Neural cell (in vitro differentiated cells): Measurements from ENCODE around the gene METRN. TPM values are rescaled to one million over a fixed set of nuclear protein-coding genes. Genes with fewer than 3 reads are reported as not detected.

Experiments used
- H2AFZ ChIP-seq: fragments of 200-600, 300-800 bp; sonication (generic), shearing (Covaris generic); 2 replicates; pipeline ENCODE4 v1.6.0; 2014; ENCODE audit warnings: low read depth, mild to moderate bottlenecking, antibody characterized with exemption, low read length, moderate library complexity
- H3F3A ChIP-seq: fragments of 200-600 bp; shearing (Covaris generic); 2 replicates; pipeline ENCODE4 v1.6.1; 2016; ENCODE audit warnings: mild to moderate bottlenecking, moderate library complexity, mixed read lengths, antibody characterized with exemption, low read length; ENCODE audit not compliant: insufficient read depth, poor library complexity, severe bottlenecking
- H3K27ac ChIP-seq: fragments of 200-600, 300-800 bp; sonication (generic), shearing (Covaris generic); 2 replicates; pipeline ENCODE4 v1.5.1; 2014; ENCODE audit warnings: mild to moderate bottlenecking, low read length, moderate library complexity
- H3K27me3 ChIP-seq: fragments of 300-800, 200-600 bp; sonication (generic), shearing (Covaris generic); 2 replicates; pipeline ENCODE4 v1.6.0; 2014; ENCODE audit warnings: mild to moderate bottlenecking, low read depth, low read length, moderate library complexity; ENCODE audit not compliant: insufficient read depth
- H3K36me3 ChIP-seq: fragments of 300-800, 200-600 bp; sonication (generic), shearing (Covaris generic); 2 replicates; pipeline ENCODE4 v1.5.1; 2014; ENCODE audit warnings: mild to moderate bottlenecking, antibody characterized with exemption, low read length, moderate library complexity; ENCODE audit not compliant: insufficient read depth
- H3K4me2 ChIP-seq: fragments of 300-800, 200-600 bp; sonication (generic), shearing (Covaris generic); 2 replicates; pipeline ENCODE4 v1.6.0; 2014; ENCODE audit warnings: mild to moderate bottlenecking, low read length
- H3K4me3 ChIP-seq: fragments of 300-800, 200-600 bp; sonication (generic), shearing (Covaris generic); 2 replicates; pipeline ENCODE4 v1.5.1; 2014; ENCODE audit warnings: mild to moderate bottlenecking, low read length, moderate library complexity
- H3K79me2 ChIP-seq: fragments of 200-600 bp; shearing (Covaris generic); replicated peaks from 2 replicates; pipeline ENCODE4 v1.6.0; 2014; ENCODE audit warnings: mild to moderate bottlenecking, low read length, moderate library complexity; ENCODE audit not compliant: insufficient read depth
- H3K9ac ChIP-seq: fragments of 300-800, 200-600 bp; sonication (generic), shearing (Covaris generic); 2 replicates; pipeline ENCODE4 v1.6.1; 2016; ENCODE audit warnings: mild to moderate bottlenecking, low read length, mixed read lengths
- H3K9me2 ChIP-seq: fragments of 200-600 bp; shearing (Covaris generic); 2 replicates; pipeline ENCODE4 v1.6.1; 2016; ENCODE audit warnings: mild to moderate bottlenecking, low read length, mixed read lengths; ENCODE audit not compliant: insufficient read depth
- H3K9me3 ChIP-seq: fragments of 200-600, 300-800 bp; sonication (generic), shearing (Covaris generic); 2 replicates; pipeline ENCODE4 v1.6.1; 2016; ENCODE audit warnings: mild to moderate bottlenecking, mixed run types, low read length, moderate library complexity, mixed read lengths
- H4K20me1 ChIP-seq: fragments of 200-600 bp; shearing (Covaris generic); 2 replicates; pipeline ENCODE4 v1.6.1; 2016; ENCODE audit warnings: mild to moderate bottlenecking, mixed run types; ENCODE audit not compliant: insufficient read depth
- EP300 ChIP-seq: fragments of 450-650 bp; conservative IDR thresholded peaks from 2 replicates; pipeline ENCODE4 v1.6.1; 2014; ENCODE audit warnings: antibody characterized with exemption, mild to moderate bottlenecking, moderate library complexity; ENCODE audit not compliant: poor library complexity, severe bottlenecking
- EZH2 ChIP-seq: fragments of 200-600, 300-800 bp; shearing (Covaris generic), sonication (generic); IDR thresholded peaks from 2 replicates; pipeline ENCODE4 v1.6.1; 2014; ENCODE audit warnings: antibody characterized with exemption, low read length, borderline replicate concordance, mild to moderate bottlenecking; ENCODE audit not compliant: insufficient read depth, poor library complexity, severe bottlenecking
- MXI1 ChIP-seq: fragments of 450-650 bp; conservative IDR thresholded peaks from 2 replicates; pipeline ENCODE4 v1.6.1; 2014; ENCODE audit warnings: antibody characterized with exemption, mild to moderate bottlenecking; ENCODE audit not compliant: poor library complexity, severe bottlenecking
- POLR2AphosphoS5 ChIP-seq: IDR thresholded peaks from 2 replicates; pipeline ENCODE4 v1.6.1; 2012
- RAD21 ChIP-seq: fragments of 450-650 bp; conservative IDR thresholded peaks from 2 replicates; pipeline ENCODE4 v1.6.1; 2014; ENCODE audit warnings: antibody characterized with exemption, mild to moderate bottlenecking, moderate library complexity
- SMC3 ChIP-seq: fragments of 450-650 bp; conservative IDR thresholded peaks from 2 replicates; pipeline ENCODE4 v1.6.1; 2014; ENCODE audit warnings: antibody characterized with exemption, mild to moderate bottlenecking, moderate library complexity; ENCODE audit not compliant: poor library complexity
- TAF1 ChIP-seq: IDR thresholded peaks from 2 replicates; pipeline ENCODE4 v1.6.1; 2012; ENCODE audit warnings: low read depth
- polyA plus RNA-seq: library from polyadenylated mRNA; depleted of rRNA; stranded (reverse); fragments of >200 nt; gene quantifications from 2 replicates; pipeline ENCODE4 v1.2.3, GENCODE V29; 2014
- TF ChIP-seq, protein P1 (sequence below): fragments of 450-650 bp; IDR thresholded peaks from 2 replicates; pipeline ENCODE4 v1.5.1; 2014; ENCODE audit warnings: antibody characterized with exemption, mild to moderate bottlenecking, moderate library complexity; ENCODE audit not compliant: poor library complexity, severe bottlenecking
- TF ChIP-seq, protein P2 (sequence below): IDR thresholded peaks from 2 replicates; pipeline ENCODE4 v1.6.1; 2012; ENCODE audit warnings: borderline replicate concordance

The METRN gene
- polyA plus RNA-seq, 1 donor from 2014 or later, result 37.6 TPM

DNA sequence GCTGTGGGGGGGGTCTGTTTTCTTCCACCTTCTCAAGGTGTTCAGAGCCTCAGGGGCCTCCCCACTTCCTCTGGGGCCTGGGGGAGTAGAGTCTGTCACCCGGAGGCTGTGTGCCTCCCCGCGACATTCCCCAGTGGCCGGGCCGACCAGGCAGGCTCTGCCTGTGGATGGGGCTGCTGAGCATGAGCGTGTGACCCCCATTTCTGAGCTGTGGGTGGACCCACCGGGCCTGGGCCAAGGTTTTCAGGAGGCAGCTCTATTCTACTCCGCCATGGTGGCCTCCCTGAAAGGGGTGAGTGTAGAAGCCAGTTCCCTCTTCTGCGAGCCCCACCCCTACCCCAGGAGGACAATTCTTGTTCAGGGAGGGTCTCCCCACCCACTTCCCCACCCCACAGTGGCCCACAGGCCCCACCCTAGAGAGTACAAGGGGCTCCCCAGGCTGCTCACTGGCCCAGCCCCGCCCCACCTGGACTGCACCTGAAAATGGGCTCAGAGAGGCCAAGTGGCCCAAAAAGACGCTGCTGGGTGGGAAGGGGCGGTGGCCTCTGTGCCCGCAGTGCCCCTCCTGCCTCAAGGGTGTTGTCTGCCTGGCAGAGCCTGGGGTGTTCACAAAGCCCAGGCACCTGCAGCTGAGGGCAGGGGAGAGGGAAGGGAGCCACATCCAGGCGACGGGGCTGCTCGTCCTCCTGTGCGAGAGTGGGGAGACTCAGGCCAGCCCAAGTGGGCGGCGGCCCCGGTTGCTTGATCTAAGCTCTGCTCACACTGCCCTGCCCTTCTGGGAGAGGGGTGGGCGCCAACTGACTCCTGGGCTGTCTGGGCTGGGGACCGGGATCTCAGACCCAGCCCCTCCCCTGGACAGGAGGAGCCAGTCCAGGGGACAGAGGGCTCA, 47.0 kb downstream of the METRN start:
- Histone ChIP-seq H2AFZ (no peak overlapping the region), H3K27ac (no peak overlapping the region), H3K9me3 (no peaks in the 10 kb centered on the region), H3F3A (no peaks in the 10 kb centered on the region), H3K4me3 (no peak overlapping the region), H4K20me1 (no peaks in the 10 kb centered on the region), H3K4me2 (no peak overlapping the region), H3K9ac (no peak overlapping the region), H3K79me2 (no peaks in the 10 kb centered on the region), H3K27me3 (no peaks in the 10 kb centered on the region), H3K36me3 (no peaks in the 10 kb centered on the region), H3K9me2 (no peaks in the 10 kb centered on the region)
- no peak for TF ChIP-seq TAF1
- no peak for TF ChIP-seq EP300
- TF ChIP-seq EZH2, result no peak
- TF ChIP-seq, protein P1, sequence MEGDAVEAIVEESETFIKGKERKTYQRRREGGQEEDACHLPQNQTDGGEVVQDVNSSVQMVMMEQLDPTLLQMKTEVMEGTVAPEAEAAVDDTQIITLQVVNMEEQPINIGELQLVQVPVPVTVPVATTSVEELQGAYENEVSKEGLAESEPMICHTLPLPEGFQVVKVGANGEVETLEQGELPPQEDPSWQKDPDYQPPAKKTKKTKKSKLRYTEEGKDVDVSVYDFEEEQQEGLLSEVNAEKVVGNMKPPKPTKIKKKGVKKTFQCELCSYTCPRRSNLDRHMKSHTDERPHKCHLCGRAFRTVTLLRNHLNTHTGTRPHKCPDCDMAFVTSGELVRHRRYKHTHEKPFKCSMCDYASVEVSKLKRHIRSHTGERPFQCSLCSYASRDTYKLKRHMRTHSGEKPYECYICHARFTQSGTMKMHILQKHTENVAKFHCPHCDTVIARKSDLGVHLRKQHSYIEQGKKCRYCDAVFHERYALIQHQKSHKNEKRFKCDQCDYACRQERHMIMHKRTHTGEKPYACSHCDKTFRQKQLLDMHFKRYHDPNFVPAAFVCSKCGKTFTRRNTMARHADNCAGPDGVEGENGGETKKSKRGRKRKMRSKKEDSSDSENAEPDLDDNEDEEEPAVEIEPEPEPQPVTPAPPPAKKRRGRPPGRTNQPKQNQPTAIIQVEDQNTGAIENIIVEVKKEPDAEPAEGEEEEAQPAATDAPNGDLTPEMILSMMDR, result no peak
- TF ChIP-seq POLR2AphosphoS5, result no peak
- TF ChIP-seq RAD21, result no peak
- TF ChIP-seq MXI1, result no peak
- no peak for TF ChIP-seq SMC3
- TF ChIP-seq, protein P2, sequence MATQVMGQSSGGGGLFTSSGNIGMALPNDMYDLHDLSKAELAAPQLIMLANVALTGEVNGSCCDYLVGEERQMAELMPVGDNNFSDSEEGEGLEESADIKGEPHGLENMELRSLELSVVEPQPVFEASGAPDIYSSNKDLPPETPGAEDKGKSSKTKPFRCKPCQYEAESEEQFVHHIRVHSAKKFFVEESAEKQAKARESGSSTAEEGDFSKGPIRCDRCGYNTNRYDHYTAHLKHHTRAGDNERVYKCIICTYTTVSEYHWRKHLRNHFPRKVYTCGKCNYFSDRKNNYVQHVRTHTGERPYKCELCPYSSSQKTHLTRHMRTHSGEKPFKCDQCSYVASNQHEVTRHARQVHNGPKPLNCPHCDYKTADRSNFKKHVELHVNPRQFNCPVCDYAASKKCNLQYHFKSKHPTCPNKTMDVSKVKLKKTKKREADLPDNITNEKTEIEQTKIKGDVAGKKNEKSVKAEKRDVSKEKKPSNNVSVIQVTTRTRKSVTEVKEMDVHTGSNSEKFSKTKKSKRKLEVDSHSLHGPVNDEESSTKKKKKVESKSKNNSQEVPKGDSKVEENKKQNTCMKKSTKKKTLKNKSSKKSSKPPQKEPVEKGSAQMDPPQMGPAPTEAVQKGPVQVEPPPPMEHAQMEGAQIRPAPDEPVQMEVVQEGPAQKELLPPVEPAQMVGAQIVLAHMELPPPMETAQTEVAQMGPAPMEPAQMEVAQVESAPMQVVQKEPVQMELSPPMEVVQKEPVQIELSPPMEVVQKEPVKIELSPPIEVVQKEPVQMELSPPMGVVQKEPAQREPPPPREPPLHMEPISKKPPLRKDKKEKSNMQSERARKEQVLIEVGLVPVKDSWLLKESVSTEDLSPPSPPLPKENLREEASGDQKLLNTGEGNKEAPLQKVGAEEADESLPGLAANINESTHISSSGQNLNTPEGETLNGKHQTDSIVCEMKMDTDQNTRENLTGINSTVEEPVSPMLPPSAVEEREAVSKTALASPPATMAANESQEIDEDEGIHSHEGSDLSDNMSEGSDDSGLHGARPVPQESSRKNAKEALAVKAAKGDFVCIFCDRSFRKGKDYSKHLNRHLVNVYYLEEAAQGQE, result no peak

DNA sequence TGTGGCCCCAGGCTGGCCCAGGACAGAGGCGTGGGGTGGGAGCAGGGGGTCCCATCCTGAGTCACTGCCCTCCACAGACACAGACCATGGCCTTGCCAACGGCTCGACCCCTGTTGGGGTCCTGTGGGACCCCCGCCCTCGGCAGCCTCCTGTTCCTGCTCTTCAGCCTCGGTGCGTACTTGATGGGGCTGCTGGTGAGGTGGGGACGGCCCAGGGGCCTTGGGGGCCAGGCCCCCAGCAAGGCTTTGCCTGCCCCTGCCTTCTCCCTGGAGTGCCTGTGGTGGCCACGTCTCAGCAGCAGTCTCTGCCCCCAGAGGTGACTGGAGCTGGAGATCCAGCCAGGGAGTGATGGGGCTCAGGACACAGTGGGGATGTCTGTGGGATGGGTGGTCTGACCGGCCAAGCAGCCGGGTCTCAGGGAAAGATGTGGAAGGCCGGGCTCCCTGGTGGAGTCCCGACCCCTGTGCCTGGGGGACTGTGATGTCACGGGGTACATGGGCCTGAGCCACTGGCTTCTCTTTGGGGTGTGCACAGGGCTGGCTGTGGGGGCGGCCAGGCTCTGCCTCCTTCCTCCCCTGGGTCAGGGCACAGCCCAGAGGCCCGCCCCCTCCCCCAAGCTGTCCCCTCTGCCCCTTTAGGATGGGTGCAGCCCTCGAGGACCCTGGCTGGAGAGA, 47.8 kb downstream of the METRN start:
- Histone ChIP-seq H2AFZ (no peak overlapping the region), H3K79me2 (no peaks in the 10 kb centered on the region), H3K4me3 (no peak overlapping the region), H3K4me2 (no peak overlapping the region), H4K20me1 (no peaks in the 10 kb centered on the region), H3K36me3 (no peaks in the 10 kb centered on the region), H3K27ac (no peak overlapping the region), H3K9me3 (no peaks in the 10 kb centered on the region), H3K9ac (no peak overlapping the region), H3K27me3 (no peaks in the 10 kb centered on the region), H3K9me2 (no peaks in the 10 kb centered on the region), H3F3A (no peaks in the 10 kb centered on the region)
- no peak for TF ChIP-seq TAF1
- no peak for TF ChIP-seq MXI1
- TF ChIP-seq EZH2, result no peak
- no peak for TF ChIP-seq RAD21
- TF ChIP-seq, protein P1, result no peak
- TF ChIP-seq POLR2AphosphoS5, result no peak
- TF ChIP-seq, protein P2, result no peak
- no peak for TF ChIP-seq SMC3
- no peak for TF ChIP-seq EP300
